Activated T-cell treated with anti-CD3 and anti-CD28 coated beads, Interleukin-2, amount 50 U/mL, for 24 hours (primary cell): ENCODE results near the gene STXBP1.

ENCODE experiments used
- DNase-seq: peaks from one replicate; pipeline ENCODE4 v3.0.0-alpha.2; 2020
- H3K27ac Mint-ChIP-seq: 2 replicates; pipeline ENCODE4 v1.8.0; 2020; ENCODE audit warnings: mild to moderate bottlenecking, mixed read lengths
- H3K27me3 Mint-ChIP-seq: 2 replicates; pipeline ENCODE4 v1.8.0; 2020; ENCODE audit warnings: mixed read lengths
- H3K36me3 Mint-ChIP-seq: 2 replicates; pipeline ENCODE4 v1.8.0; 2020; ENCODE audit warnings: low read depth, mixed read lengths
- H3K4me1 Mint-ChIP-seq: 2 replicates; pipeline ENCODE4 v1.8.0; 2020; ENCODE audit warnings: low read depth, mixed read lengths
- H3K4me3 Mint-ChIP-seq: 2 replicates; pipeline ENCODE4 v1.8.0; 2020; ENCODE audit warnings: mild to moderate bottlenecking, moderate library complexity, mixed read lengths
- H3K9me3 Mint-ChIP-seq: 2 replicates; pipeline ENCODE4 v1.8.0; 2020; ENCODE audit warnings: mixed read lengths

STXBP1 gene

DNA sequence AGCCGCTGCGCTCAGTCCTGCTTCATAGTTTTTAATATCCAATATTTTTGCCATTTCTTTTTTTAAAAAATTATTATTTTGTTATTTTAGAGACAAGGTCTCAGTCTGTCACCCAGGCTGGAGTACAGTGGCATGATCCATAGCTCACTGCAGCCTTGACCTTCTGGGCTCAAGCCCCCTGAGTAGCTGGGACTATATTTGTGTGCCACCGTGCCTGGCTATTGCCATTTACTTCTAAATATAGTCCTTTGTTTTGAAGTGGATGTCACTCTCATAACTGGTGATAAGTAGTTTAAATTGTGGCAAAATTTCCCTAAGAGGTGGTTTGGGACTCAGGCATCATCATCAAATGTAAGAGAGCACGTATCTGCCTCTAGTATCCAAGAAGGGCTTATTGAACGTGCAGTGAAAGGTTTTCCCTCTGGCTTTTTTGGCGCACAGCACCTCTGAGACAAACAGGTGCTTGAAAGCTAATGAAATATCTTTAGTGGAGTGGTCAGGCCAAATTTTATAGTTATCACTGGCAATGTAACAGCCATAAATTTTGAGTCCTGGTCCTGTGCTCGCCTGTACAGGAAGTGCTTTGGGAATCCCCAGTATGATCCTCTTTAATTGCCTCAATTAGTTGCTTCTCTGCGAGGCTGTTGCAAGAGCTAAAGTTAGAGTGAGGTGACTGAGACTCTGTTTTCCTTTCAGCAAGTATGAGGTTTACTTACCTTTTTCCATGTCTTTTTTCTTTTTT, 14.8 kb downstream of the STXBP1 start:
- DNase-seq = no peak
- Mint-ChIP-seq H3K36me3 (no peaks in the 10 kb centered on the region), H3K9me3 (no peaks in the 10 kb centered on the region), H3K4me3 (no peak overlapping the region), H3K27me3 (no peaks in the 10 kb centered on the region), H3K27ac (no peak overlapping the region), H3K4me1 (peaks cover 3% of the 10 kb centered on the region)

DNA sequence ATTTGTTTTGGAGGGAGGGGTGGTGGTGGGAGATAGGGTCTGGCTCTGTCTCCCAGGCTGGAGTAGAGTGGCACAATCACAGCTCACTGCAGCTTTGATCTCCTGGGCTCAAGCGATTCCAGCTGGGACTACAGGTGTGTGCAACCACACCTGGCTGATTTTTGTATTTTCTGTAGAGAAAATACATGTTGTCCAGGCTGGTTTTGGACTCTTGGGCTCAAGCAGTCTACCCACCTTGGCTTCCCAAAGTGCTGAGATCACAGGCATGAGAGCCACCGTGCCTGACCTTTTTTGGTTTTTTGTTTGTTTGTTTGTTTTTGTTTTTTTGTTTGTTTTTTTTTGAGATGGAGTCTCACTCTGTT, 15.4 kb downstream of the STXBP1 start:
- H3K27me3 Mint-ChIP-seq = no peaks in the 10 kb centered on the region
- peaks cover 3% of the 10 kb centered on the region for H3K4me1 Mint-ChIP-seq
- H3K36me3 Mint-ChIP-seq = no peaks in the 10 kb centered on the region
- no peak overlapping the region for H3K27ac Mint-ChIP-seq
- no peak for DNase-seq
- no peak overlapping the region for H3K4me3 Mint-ChIP-seq
- no peaks in the 10 kb centered on the region for H3K9me3 Mint-ChIP-seq

DNA sequence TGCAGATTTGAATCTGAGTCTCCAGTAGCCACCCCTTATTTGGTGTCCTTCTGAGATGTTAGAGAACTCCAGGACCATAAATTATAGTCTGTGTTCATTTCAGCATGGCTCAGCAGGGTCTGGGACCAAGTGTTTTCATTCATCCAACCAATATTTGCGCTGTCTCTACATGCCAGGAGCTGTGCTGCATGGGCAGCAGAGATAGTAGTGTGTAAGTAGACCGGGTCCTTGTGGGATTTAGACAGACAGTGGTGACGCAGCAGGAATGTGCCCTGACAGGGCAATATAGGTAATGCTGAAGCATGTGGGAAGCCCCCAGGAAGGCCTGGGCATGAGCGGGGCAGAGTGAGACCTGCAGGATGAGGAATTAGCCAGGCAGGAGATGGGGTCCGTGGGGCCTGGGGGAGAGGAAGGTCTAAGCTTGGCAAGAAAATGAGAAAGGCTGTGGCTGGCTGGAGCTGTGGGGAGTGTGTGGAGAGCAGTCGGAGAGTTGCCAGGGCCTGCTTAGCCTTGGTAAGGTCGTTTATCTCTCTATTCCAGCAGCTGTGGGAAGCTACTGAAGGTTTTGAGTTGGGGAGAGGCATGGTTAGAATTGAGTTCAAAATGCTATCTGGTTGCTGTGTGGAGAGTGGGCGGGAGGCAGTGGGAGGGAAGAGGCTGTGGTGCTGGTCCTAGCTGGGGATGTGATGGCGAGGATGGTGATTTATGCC, 16.8 kb downstream of the STXBP1 start:
- Mint-ChIP-seq H3K27ac (no peak overlapping the region), H3K4me3 (no peak overlapping the region), H3K27me3 (no peaks in the 10 kb centered on the region), H3K9me3 (no peaks in the 10 kb centered on the region), H3K36me3 (no peaks in the 10 kb centered on the region), H3K4me1 (peaks cover 6% of the 10 kb centered on the region)
- no peak for DNase-seq

DNA sequence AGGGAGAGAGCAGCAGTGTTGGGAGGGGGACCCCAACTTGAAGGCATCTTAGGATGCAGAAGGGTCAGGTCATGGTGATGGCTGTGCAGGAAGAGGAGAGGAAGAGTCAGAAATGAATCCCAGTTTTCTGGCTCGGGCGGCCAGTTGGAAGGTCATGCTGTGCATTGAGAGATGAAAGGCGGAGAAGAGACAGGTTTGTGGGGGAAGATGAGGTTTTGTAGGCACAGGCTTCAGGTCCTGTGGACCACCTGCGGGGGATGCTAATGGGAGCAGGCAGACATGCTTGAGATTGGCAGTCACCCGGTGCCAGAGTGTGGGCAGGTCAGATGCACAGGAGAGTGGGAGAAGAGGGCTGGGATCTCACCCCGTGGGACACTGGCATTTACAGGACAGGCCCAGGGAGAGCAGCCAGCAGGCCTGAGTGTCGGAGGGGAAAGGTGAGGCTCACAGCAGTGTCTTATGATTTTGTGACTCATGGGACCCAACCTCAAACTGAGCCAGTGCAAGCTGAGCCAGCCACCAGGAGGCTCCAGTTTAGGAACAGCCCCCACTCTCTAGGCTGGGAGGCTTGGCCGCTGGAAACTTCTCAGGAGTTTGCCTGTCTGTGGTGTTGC, 17.5 kb downstream of the STXBP1 start:
- Mint-ChIP-seq H3K4me3 (no peak overlapping the region), H3K4me1 (peaks cover 13% of the 10 kb centered on the region), H3K27me3 (no peaks in the 10 kb centered on the region), H3K36me3 (no peaks in the 10 kb centered on the region), H3K27ac (no peak overlapping the region), H3K9me3 (no peaks in the 10 kb centered on the region)
- no peak for DNase-seq

DNA sequence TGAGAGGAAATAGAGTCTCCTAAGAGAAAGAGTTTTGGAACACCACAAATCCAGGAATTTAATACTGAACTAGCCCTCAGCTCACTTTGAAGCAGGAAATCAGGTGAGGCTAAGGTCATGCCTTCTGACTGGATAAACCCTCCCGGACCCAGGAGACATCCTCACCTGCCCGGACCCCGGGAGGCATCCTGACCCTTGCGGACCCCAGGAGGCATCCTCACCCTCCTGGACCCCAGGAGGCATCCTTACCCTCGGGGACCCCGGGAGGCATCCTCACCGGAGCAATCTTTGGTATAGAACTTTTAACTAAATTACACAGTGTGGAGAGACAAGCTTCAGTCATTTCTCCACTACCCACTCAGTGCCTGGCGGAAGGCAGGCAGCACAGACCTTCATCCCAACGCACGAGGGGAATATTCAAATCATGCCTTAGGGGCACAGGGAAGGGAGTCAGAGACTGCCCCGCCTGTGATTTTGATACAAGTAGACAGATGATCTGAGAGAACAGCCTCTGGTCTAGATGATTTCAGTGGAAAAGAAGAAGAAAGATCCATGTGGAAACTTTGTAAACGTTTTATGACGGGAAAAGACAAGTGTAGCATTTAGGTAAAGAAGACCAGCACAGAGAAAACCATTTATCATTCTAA, 21.3 kb downstream of the STXBP1 start:
- no peaks in the 10 kb centered on the region for H3K27me3 Mint-ChIP-seq
- H3K9me3 Mint-ChIP-seq = no peaks in the 10 kb centered on the region
- H3K4me1 Mint-ChIP-seq = peaks cover 14% of the 10 kb centered on the region
- H3K36me3 Mint-ChIP-seq = no peaks in the 10 kb centered on the region
- no peak overlapping the region for H3K27ac Mint-ChIP-seq
- no peak for DNase-seq
- H3K4me3 Mint-ChIP-seq = no peak overlapping the region

DNA sequence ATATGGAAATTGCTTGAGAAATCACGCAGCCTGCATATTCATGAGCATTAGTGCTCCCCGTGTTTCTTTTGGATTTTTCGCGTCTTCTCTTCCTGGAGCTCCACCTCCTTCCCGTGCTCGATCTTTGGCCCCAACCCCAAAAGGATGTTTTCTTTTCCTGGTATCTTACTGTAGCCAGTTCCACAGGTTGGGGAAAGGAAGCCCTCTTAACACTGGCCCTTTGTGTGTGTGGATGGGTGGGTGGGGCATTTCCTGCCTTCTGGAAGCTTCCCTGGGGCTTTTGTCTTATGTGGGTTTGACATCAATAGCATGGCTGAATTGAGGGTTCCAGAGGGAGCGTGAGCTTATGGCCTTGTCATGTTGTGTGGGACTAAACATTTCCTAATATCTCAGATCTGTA, 21.9 kb downstream of the STXBP1 start:
- no peaks in the 10 kb centered on the region for H3K9me3 Mint-ChIP-seq
- peaks cover 14% of the 10 kb centered on the region for H3K4me1 Mint-ChIP-seq
- H3K4me3 Mint-ChIP-seq = no peak overlapping the region
- no peaks in the 10 kb centered on the region for H3K27me3 Mint-ChIP-seq
- H3K27ac Mint-ChIP-seq = no peak overlapping the region
- H3K36me3 Mint-ChIP-seq = no peaks in the 10 kb centered on the region
- DNase-seq = no peak

DNA sequence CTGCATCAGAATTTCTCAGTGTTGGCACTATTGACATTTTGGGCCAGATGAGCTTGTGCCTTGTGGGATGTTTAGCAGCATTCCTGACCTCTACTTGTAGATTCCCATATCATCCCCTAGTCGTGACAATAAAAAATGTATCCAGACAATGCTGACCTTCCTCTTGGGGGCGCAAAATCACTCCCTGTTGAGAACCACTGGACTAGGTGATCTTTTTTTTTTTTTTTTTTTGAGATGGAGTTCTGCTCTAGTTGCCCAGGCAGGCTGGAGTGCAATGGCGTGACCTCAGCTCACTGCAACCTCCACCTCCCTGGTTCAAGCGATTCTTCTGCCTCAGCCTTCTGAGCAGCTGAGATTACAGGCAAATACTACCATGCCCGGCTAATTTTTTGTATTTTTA, 22.6 kb downstream of the STXBP1 start:
- no peak for DNase-seq
- no peaks in the 10 kb centered on the region for H3K9me3 Mint-ChIP-seq
- H3K36me3 Mint-ChIP-seq = no peaks in the 10 kb centered on the region
- peaks cover 11% of the 10 kb centered on the region for H3K4me1 Mint-ChIP-seq
- H3K27me3 Mint-ChIP-seq = no peaks in the 10 kb centered on the region
- H3K27ac Mint-ChIP-seq = no peak overlapping the region
- H3K4me3 Mint-ChIP-seq = no peak overlapping the region

DNA sequence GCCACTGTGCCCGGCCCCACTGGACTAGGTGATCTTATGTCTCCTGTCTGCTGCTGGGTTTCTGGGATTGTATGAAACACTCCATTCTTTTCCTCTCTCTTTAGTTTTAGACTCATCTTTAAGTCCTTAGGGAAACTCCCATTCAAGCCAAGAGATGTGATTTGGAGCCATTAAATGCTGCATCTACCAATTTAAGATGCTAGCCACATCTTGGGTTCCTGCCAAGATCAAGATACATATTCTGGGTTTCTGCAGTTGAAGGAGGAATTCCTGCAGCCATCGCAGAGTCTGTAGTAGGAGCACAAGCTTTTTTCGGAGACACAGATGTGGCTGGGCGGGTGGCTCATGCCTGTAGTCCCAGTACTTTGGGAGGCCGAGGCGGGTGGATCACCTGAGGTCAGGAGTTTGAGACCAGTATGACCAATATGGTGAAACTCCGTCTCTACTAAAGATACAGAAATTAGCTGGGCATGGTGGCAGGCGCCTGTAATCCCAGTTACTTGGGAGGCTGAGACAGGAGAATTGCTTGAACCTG, 23.2 kb downstream of the STXBP1 start:
- no peak overlapping the region for H3K4me3 Mint-ChIP-seq
- H3K27me3 Mint-ChIP-seq = no peaks in the 10 kb centered on the region
- no peaks in the 10 kb centered on the region for H3K9me3 Mint-ChIP-seq
- H3K27ac Mint-ChIP-seq = no peak overlapping the region
- no peak for DNase-seq
- peaks cover 11% of the 10 kb centered on the region for H3K4me1 Mint-ChIP-seq
- H3K36me3 Mint-ChIP-seq = no peaks in the 10 kb centered on the region

DNA sequence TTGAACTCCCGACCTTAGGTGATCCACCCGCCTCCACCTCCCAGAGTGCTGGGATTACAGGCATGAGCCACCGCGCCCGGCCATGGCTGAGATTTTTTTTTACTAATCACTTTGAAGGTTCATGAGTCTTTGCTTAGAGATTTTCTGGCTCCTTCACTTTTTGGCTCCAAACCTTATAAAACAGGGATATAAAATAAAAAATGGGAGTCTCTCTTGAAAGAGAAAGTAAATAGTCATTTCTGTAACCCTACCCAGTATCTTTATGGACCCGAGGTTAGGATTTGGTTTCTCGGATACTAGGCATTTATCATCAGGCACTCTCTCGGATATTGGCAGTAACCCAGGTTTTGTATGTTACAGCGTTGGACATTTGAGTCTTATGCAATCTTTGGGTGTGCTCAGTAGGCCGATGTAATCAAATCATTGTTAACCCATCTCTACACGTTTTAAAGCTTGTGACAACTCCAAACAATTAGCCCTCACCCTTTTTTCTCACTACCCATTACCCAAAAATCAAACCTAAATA, 25.3 kb downstream of the STXBP1 start:
- Mint-ChIP-seq H3K27me3 (no peaks in the 10 kb centered on the region), H3K36me3 (no peaks in the 10 kb centered on the region), H3K4me1 (peaks cover 11% of the 10 kb centered on the region), H3K27ac (no peak overlapping the region), H3K4me3 (no peak overlapping the region), H3K9me3 (no peaks in the 10 kb centered on the region)
- no peak for DNase-seq

DNA sequence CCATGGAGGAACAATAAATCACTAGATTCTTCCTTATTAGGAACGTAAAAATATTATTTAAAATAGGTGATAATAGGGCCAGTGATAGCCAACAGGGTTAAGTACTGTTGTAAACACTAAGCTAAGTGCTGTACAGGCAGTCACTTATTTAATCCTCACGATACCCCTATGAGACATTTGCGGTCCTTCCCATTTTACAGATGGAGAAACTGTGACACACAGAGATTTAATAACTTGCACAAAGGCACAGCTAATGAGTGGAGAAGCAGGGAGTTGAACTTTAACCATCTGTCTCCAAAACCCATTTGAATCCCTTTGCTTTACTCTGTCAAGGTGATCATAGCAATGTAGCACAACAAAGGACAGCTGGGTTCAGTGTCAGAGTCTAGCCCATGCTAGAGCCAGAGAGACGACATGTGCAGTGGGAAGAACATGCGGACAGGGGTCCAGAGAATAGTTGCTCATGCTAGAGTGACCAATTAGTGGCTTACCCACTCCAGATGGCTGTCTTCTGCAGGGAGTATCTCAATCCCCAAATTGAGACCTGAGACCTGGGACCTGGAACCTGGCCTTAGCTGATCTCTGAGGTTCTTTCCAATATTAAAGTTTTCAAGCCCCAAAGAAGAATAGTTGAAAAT, 28.9 kb downstream of the STXBP1 start:
- no peak overlapping the region for H3K27ac Mint-ChIP-seq
- H3K36me3 Mint-ChIP-seq = no peaks in the 10 kb centered on the region
- H3K4me3 Mint-ChIP-seq = no peak overlapping the region
- H3K9me3 Mint-ChIP-seq = no peaks in the 10 kb centered on the region
- DNase-seq = no peak
- H3K4me1 Mint-ChIP-seq = no peaks in the 10 kb centered on the region
- no peaks in the 10 kb centered on the region for H3K27me3 Mint-ChIP-seq

DNA sequence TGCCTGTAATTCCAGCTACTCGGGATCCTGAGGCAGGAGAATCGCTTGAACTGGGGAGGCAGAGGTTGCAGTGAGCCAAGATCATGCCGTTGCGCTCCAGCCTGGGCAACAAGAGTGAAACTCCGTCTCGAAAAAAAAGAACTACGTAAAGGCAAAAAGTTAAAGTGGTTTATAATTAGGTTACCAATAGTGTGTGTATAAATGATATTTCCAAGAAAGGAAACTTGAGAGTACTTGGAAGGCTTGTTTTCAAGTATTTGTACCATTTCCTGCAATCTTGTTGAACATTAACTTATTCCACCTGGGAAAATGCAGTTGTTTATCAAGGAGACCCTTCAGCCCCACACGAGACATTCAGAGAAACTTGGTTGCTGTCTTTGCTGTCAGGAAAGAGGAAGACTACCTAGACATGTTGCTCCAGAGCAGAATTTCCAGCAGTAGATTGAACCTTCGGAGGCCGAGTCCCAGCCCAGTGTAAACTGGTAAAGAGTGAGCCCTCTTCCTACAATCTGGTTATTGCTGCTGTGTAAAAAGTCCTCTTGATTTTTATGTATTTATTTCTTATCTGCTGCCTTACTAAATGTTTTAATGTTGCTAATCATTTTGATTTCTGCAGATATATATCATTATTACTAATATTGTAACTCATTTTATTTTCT, 30.1 kb downstream of the STXBP1 start:
- Mint-ChIP-seq H3K27ac (no peak overlapping the region), H3K9me3 (no peaks in the 10 kb centered on the region), H3K4me3 (no peak overlapping the region), H3K27me3 (no peaks in the 10 kb centered on the region), H3K36me3 (no peaks in the 10 kb centered on the region), H3K4me1 (no peaks in the 10 kb centered on the region)
- DNase-seq = no peak

DNA sequence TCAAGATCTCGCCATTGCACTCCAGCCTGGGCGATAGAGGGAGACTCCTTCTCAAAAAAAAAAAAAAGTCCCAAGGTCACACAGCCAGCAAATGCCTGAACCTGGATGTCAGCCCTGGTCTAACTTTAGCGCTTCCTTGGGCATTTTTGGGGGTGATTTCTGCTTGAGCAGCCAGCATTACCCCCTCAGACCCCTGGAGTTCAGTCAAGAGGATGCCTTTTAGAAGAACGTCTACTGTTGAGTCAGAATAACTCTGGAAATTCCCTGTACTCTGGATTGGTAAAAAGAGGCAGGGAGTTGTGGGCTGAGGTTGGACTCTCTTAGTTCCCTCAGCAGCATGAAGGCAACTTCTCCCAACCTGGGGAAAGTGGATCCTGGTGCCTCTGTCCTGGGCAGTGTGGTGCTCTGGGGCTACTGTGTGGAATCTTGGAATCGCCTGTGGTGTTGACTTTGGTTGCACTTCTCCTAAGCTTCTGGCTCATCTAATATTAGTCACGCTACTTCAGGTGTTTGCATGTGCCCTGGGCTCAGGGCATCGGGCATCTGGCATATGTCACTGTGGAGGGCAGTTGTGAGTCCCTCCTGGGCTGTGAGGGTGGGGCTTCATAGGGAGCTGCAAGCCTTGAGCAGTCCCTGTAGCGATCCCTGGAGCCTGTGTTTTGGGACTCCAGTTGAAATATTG, 32.2 kb downstream of the STXBP1 start:
- Mint-ChIP-seq H3K36me3 (no peaks in the 10 kb centered on the region), H3K27me3 (no peaks in the 10 kb centered on the region), H3K9me3 (no peaks in the 10 kb centered on the region), H3K27ac (no peak overlapping the region), H3K4me3 (no peak overlapping the region), H3K4me1 (no peaks in the 10 kb centered on the region)
- DNase-seq = no peak

DNA sequence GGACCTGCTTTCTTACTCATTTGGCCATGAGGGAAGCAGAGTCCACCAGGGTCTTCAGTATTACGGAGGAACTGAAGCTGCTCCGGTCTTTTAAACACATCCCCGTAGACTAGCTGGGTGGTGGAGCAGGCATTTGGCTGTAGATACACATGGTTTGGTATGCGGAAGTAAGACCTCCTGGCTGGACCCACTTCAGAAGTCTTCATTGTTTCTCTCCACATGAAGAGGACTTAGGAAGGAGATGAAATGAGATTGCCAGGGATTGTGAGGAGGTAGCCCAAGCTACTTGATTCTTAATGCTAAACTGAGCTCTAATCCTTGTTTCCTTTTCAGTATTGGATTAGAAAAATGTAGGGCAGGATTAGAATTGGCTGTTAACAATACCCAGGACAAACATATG, 32.9 kb downstream of the STXBP1 start:
- Mint-ChIP-seq H3K27me3 (no peaks in the 10 kb centered on the region), H3K4me3 (no peak overlapping the region), H3K27ac (no peak overlapping the region), H3K9me3 (no peaks in the 10 kb centered on the region), H3K4me1 (no peaks in the 10 kb centered on the region), H3K36me3 (no peaks in the 10 kb centered on the region)
- DNase-seq = no peak
